SK-N-SH (cell line): ENCODE measurements around the gene NKAIN4. TPM values are rescaled to one million over a fixed set of nuclear protein-coding genes. Genes with fewer than 3 reads are reported as not detected.

Source experiments
- CTCF ChIA-PET: fragments of 300-600, 350-600 bp; formaldehyde crosslinking; extraction: SDS; loops from one replicate; lab custom pipeline; 2021; lab: Yijun Ruan, JAX
- POLR2A ChIA-PET: fragments of 350-600 bp; sonication (Branson Sonifier 250); formaldehyde crosslinking; extraction: SDS; loops from one replicate; lab custom pipeline; 2020; ENCODE audit warnings: antibody characterized with exemption, inconsistent platforms; lab: Yijun Ruan, JAX
- DNase-seq: peaks from one replicate; pipeline ENCODE4 v3.0.0; 2012
- H2AFZ ChIP-seq: fragments of 200-600 bp; sonication (generic); 2 replicates; pipeline ENCODE4 v1.8.1; 2016; ENCODE audit warnings: antibody characterized with exemption, mild to moderate bottlenecking, low read depth
- H3F3A ChIP-seq: fragments of 200-600 bp; sonication (generic); replicated peaks from 2 replicates; pipeline ENCODE3; 2016; ENCODE audit warnings: antibody characterized with exemption, mild to moderate bottlenecking; ENCODE audit not compliant: insufficient read depth
- H3K27ac ChIP-seq, 2 experiments: fragments of 200-500 bp in 1 of 2; fragments of 200-600 bp in 1 of 2; sonication (Bioruptor generic) in 1 of 2; sonication (generic), shearing (Covaris generic) in 1 of 2; 2 replicates each; pipeline versions ENCODE4 v1.5.1 to v1.6.1; 2014 to 2016; ENCODE audit warnings: low read depth in 2 of 2, inconsistent platforms in 1 of 2, low read length in 1 of 2, mild to moderate bottlenecking in 1 of 2, mixed read lengths in 1 of 2
- H3K27me3 ChIP-seq: fragments of 200-600 bp; sonication (generic), shearing (Covaris generic); 2 replicates; pipeline ENCODE4 v1.6.1; 2016; ENCODE audit warnings: mixed run types; ENCODE audit not compliant: insufficient read depth
- H3K36me3 ChIP-seq, 2 experiments: fragments of 200-500 bp in 1 of 2; fragments of 200-600 bp in 1 of 2; sonication (Bioruptor generic) in 1 of 2; sonication (generic) in 1 of 2; replicated peaks in 1 of 2; 2 replicates each; pipeline versions ENCODE3 to v1.5.1; 2014 to 2016; ENCODE audit warnings: low read length in 1 of 2, mild to moderate bottlenecking in 1 of 2; ENCODE audit not compliant: insufficient read depth in 2 of 2, control insufficient read depth in 1 of 2
- H3K4me1 ChIP-seq, 2 experiments: fragments of 200-500 bp in 1 of 2; fragments of 200-600 bp in 1 of 2; sonication (Bioruptor generic) in 1 of 2; sonication (generic), shearing (Covaris generic) in 1 of 2; 2 replicates each; pipeline versions ENCODE4 v1.5.1 to v1.6.1; 2014 to 2016; ENCODE audit warnings: low read depth in 1 of 2, low read length in 1 of 2, mixed run types in 1 of 2; ENCODE audit not compliant: insufficient read depth in 2 of 2, control insufficient read depth in 1 of 2
- H3K4me2 ChIP-seq: fragments of 200-600 bp; sonication (generic), shearing (Covaris generic); 2 replicates; pipeline ENCODE4 v1.6.1; 2017; ENCODE audit warnings: mixed run types
- H3K4me3 ChIP-seq, 2 experiments: fragments of 200-500 bp in 1 of 2; fragments of 200-600 bp in 1 of 2; sonication (Bioruptor generic) in 1 of 2; sonication (generic), shearing (Covaris generic) in 1 of 2; 2 replicates each; pipeline versions ENCODE4 v1.5.1 to v1.8.1; 2014 to 2016; ENCODE audit warnings: low read depth in 2 of 2, inconsistent platforms in 1 of 2, low read length in 1 of 2, mild to moderate bottlenecking in 1 of 2, mixed read lengths in 1 of 2, moderate library complexity in 1 of 2
- H3K79me2 ChIP-seq: fragments of 200-600 bp; sonication (generic); 2 replicates; pipeline ENCODE4 v1.8.1; 2017; ENCODE audit warnings: mild to moderate bottlenecking; ENCODE audit not compliant: insufficient read depth
- H3K9ac ChIP-seq: fragments of 200-600 bp; sonication (generic); 2 replicates; pipeline ENCODE4 v1.6.1; 2017; ENCODE audit warnings: mixed run types
- H3K9me2 ChIP-seq: fragments of 200-600 bp; sonication (generic); 2 replicates; pipeline ENCODE4 v1.6.1; 2017; ENCODE audit warnings: mixed run types
- H3K9me3 ChIP-seq: fragments of 200-600 bp; sonication (generic); 2 replicates; pipeline ENCODE4 v1.6.1; 2017; ENCODE audit warnings: mixed run types, mild to moderate bottlenecking, moderate library complexity
- H4K20me1 ChIP-seq: fragments of 200-600 bp; sonication (generic); 2 replicates; pipeline ENCODE4 v1.6.1; 2017; ENCODE audit warnings: mild to moderate bottlenecking, mixed run types; ENCODE audit not compliant: insufficient read depth
- CTCF ChIP-seq: fragments of 200-600 bp; sonication (generic); IDR thresholded peaks from 2 replicates; pipeline ENCODE4 v1.6.1; 2017; ENCODE audit warnings: antibody characterized with exemption, mild to moderate bottlenecking, moderate library complexity
- ELF1 ChIP-seq: IDR thresholded peaks from 2 replicates; pipeline ENCODE4 v1.4.0; 2012
- FOSL2 ChIP-seq: IDR thresholded peaks from 2 replicates; pipeline ENCODE4 v1.4.0; 2012; ENCODE audit warnings: low read depth, mild to moderate bottlenecking, moderate library complexity, borderline replicate concordance
- FOXJ3 ChIP-seq: sonication (generic); formaldehyde crosslinking; IDR thresholded peaks from 2 replicates; pipeline ENCODE4 v1.5.1; 2020; ENCODE audit warnings: mild to moderate bottlenecking, missing genetic modification reagents
- MEF2A ChIP-seq: IDR thresholded peaks from 2 replicates; pipeline ENCODE4 v1.4.0; 2012; ENCODE audit warnings: low read depth, borderline replicate concordance
- MXI1 ChIP-seq: IDR thresholded peaks from 2 replicates; pipeline ENCODE4 v1.6.1; 2012; ENCODE audit warnings: mild to moderate bottlenecking, low read depth, low read length, improper control_type of control experiment
- PBX3 ChIP-seq: IDR thresholded peaks from 2 replicates; pipeline ENCODE4; 2012
- POLR2AphosphoS5 ChIP-seq: IDR thresholded peaks from 2 replicates; pipeline ENCODE4 v1.6.1; 2012; ENCODE audit warnings: low read depth, low read length
- RCOR1 ChIP-seq: fragments of 150-350 bp; IDR thresholded peaks from 2 replicates; pipeline ENCODE4 v1.6.1; 2017; ENCODE audit warnings: antibody characterized with exemption, low read length
- SIN3A ChIP-seq: IDR thresholded peaks from 2 replicates; pipeline ENCODE4 v1.6.1; 2012; ENCODE audit warnings: low read depth, mild to moderate bottlenecking, low read length, moderate library complexity, borderline replicate concordance
- SMC3 ChIP-seq: IDR thresholded peaks from 2 replicates; pipeline ENCODE4 v1.6.1; 2012; ENCODE audit warnings: low read depth, low read length, improper control_type of control experiment
- YY1 ChIP-seq: IDR thresholded peaks from 2 replicates; pipeline ENCODE4 v1.4.0; 2012; ENCODE audit warnings: low read depth, mild to moderate bottlenecking
- WGBS: methylation state at CpG from one replicate; pipeline ENCODE4 v1.1.6; 2017; ENCODE audit warnings: low lambda C conversion rate; 5-methylcytosine and 5-hydroxymethylcytosine counted together
- polyA plus RNA-seq, 3 experiments: library from polyadenylated mRNA; depleted of rRNA; stranded (reverse); fragments of >200 nt; gene quantifications; 2 replicates each; pipeline ENCODE4 v1.2.3, GENCODE V29; 2012
- TF ChIP-seq, protein P1 (sequence below): IDR thresholded peaks from 2 replicates; pipeline ENCODE4 v1.4.0; 2012; ENCODE audit warnings: low read depth, borderline replicate concordance
- TF ChIP-seq, protein P2 (sequence below): IDR thresholded peaks from 2 replicates; pipeline ENCODE4 v1.6.1; 2012; ENCODE audit warnings: mild to moderate bottlenecking, low read depth, low read length, moderate library complexity

Gene NKAIN4
- polyA plus RNA-seq, 1 of the 3 experiments (the other 2 are of a cell fraction), result not detected

GRCh38 chr20:63196768-63197470 is 57.3 kb downstream of the NKAIN4 start:
- TF ChIP-seq YY1, result no peak
- H2AFZ ChIP-seq, result no peak overlapping the region
- H3K9me3 ChIP-seq, result no peaks in the 10 kb centered on the region
- no peak overlapping the region for H3K27ac ChIP-seq
- no peak overlapping the region for H3K9ac ChIP-seq
- ChIA-PET POLR2A (no interaction called here), CTCF (interaction anchor here (1.3 to 1.5 kb wide), 4 partner anchors 14 to 185 kb away, joined by 3 to 11 read pairs (median 6); no protein-coding TSS in a partner anchor)
- peaks cover 59% of the 10 kb centered on the region for H3K79me2 ChIP-seq
- H3K27me3 ChIP-seq, result no peaks in the 10 kb centered on the region
- peak overlapping the region; percentile 35; the same call in 1 of the 2 replicates for H3K4me2 ChIP-seq
- H3F3A ChIP-seq, result no peaks in the 10 kb centered on the region
- H4K20me1 ChIP-seq, result peaks cover 75% of the 10 kb centered on the region
- no peaks in the 10 kb centered on the region for H3K9me2 ChIP-seq
- WGBS, result 77% methylated on average over 8 of the region's 9 CpGs
- H3K36me3 ChIP-seq, result peaks cover 18 to 28% of the 10 kb centered on the region in 2 experiments
- H3K4me3 ChIP-seq, result no peak overlapping the region
- peaks cover 2 to 6% of the 10 kb centered on the region in 2 experiments; a peak in 2 of 4 replicates for H3K4me1 ChIP-seq
- no peak for DNase-seq

- peaks cover 53% of the 10 kb centered on the region for H4K20me1 ChIP-seq
- 96% methylated on average over 4 of the region's 4 CpGs for WGBS
- H3K9me3 ChIP-seq, result no peaks in the 10 kb centered on the region
These were observed 59.5 kb downstream of the NKAIN4 start for GRCh38 chr20:63194797-63195173.

More at GRCh38 chr20:63194797-63195173, 59.5 kb downstream of the NKAIN4 start:
- H3K27me3 ChIP-seq, result no peaks in the 10 kb centered on the region
- POLR2A ChIA-PET, result no interaction called here
- no peaks in the 10 kb centered on the region for H3F3A ChIP-seq
- H3K4me3 ChIP-seq, result no peak overlapping the region
- no peak for DNase-seq
- CTCF ChIA-PET, result interaction anchor here (1.4 to 2.2 kb wide), 2 partner anchors 15 to 29 kb away, joined by 6 to 8 read pairs; no protein-coding TSS in a partner anchor
- no peak overlapping the region for H3K27ac ChIP-seq
- peaks cover 38% of the 10 kb centered on the region for H3K79me2 ChIP-seq
- no peak overlapping the region for H2AFZ ChIP-seq
- H3K4me1 ChIP-seq, result peaks cover 2 to 6% of the 10 kb centered on the region in 2 experiments; a peak in 2 of 4 replicates
- H3K4me2 ChIP-seq, result no peak overlapping the region
- peaks cover 13% of the 10 kb centered on the region in 2 experiments for H3K36me3 ChIP-seq
- no peaks in the 10 kb centered on the region for H3K9me2 ChIP-seq
- no peak overlapping the region for H3K9ac ChIP-seq
- TF ChIP-seq FOSL2 (no peak), POLR2AphosphoS5 (no peak), RCOR1 (no peak), MEF2A (no peak), PBX3 (no peak), CTCF (no peak), YY1 (no peak), SIN3A (no peak), ELF1 (no peak), SMC3 (no peak), MXI1 (no peak), FOXJ3 (CRISPR knock-in tag) (no peak)
- TF ChIP-seq, protein P1, sequence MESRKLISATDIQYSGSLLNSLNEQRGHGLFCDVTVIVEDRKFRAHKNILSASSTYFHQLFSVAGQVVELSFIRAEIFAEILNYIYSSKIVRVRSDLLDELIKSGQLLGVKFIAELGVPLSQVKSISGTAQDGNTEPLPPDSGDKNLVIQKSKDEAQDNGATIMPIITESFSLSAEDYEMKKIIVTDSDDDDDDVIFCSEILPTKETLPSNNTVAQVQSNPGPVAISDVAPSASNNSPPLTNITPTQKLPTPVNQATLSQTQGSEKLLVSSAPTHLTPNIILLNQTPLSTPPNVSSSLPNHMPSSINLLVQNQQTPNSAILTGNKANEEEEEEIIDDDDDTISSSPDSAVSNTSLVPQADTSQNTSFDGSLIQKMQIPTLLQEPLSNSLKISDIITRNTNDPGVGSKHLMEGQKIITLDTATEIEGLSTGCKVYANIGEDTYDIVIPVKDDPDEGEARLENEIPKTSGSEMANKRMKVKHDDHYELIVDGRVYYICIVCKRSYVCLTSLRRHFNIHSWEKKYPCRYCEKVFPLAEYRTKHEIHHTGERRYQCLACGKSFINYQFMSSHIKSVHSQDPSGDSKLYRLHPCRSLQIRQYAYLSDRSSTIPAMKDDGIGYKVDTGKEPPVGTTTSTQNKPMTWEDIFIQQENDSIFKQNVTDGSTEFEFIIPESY, result no peak
- TF ChIP-seq, protein P2, sequence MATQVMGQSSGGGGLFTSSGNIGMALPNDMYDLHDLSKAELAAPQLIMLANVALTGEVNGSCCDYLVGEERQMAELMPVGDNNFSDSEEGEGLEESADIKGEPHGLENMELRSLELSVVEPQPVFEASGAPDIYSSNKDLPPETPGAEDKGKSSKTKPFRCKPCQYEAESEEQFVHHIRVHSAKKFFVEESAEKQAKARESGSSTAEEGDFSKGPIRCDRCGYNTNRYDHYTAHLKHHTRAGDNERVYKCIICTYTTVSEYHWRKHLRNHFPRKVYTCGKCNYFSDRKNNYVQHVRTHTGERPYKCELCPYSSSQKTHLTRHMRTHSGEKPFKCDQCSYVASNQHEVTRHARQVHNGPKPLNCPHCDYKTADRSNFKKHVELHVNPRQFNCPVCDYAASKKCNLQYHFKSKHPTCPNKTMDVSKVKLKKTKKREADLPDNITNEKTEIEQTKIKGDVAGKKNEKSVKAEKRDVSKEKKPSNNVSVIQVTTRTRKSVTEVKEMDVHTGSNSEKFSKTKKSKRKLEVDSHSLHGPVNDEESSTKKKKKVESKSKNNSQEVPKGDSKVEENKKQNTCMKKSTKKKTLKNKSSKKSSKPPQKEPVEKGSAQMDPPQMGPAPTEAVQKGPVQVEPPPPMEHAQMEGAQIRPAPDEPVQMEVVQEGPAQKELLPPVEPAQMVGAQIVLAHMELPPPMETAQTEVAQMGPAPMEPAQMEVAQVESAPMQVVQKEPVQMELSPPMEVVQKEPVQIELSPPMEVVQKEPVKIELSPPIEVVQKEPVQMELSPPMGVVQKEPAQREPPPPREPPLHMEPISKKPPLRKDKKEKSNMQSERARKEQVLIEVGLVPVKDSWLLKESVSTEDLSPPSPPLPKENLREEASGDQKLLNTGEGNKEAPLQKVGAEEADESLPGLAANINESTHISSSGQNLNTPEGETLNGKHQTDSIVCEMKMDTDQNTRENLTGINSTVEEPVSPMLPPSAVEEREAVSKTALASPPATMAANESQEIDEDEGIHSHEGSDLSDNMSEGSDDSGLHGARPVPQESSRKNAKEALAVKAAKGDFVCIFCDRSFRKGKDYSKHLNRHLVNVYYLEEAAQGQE, result no peak
